Panc1 (cell line): ENCODE measurements around the gene HES2. TPM values are rescaled to one million over a fixed set of nuclear protein-coding genes. Genes with fewer than 3 reads are reported as not detected.
"Not testable (repeated sequence)": the region's sequence is repeated elsewhere in the genome, so short reads cannot be mapped to it uniquely, and the experiment has no call there.

ENCODE experiments used
- ATAC-seq: fragments of 200-7000 bp; cut with Tn5 transposase; 2 replicates; pipeline ENCODE4 v1.9.1; 2020; ENCODE audit warnings: mild to moderate bottlenecking, moderate library complexity
- BruUV-seq: library from RNA; stranded (reverse); fragments of 400-500 nt; replicated peaks from 2 replicates; lab custom pipeline; 2021; lab: Mats Ljungman, UMichigan
- CTCF ChIA-PET: fragments of 300-600 bp; sonication (Branson Sonifier 250); formaldehyde crosslinking; loops from one replicate; lab custom pipeline; 2022; ENCODE audit warnings: antibody characterized with exemption; lab: Charles Lee
- POLR2A ChIA-PET: fragments of 300-600 bp; sonication (Branson Sonifier 250); formaldehyde crosslinking; loops from one replicate; lab custom pipeline; 2022; ENCODE audit warnings: antibody characterized with exemption; lab: Charles Lee
- DNase-seq: peaks from one replicate; pipeline ENCODE4 v3.0.0-alpha.2; 2010; ENCODE audit warnings: low read depth, low spot score
- H3K27ac ChIP-seq: 2 replicates; pipeline ENCODE4 v1.5.1; 2011; ENCODE audit warnings: mild to moderate bottlenecking, low read length, inconsistent platforms
- H3K27me3 ChIP-seq: fragments of 200-500 bp; sonication (Bioruptor generic); 2 replicates; pipeline ENCODE4 v1.6.0; 2014; ENCODE audit warnings: low read length, inconsistent platforms; ENCODE audit not compliant: control insufficient read depth, insufficient read depth
- H3K36me3 ChIP-seq: fragments of 200-500 bp; sonication (Bioruptor generic); 2 replicates; pipeline ENCODE4 v1.5.1; 2014; ENCODE audit warnings: inconsistent platforms, mild to moderate bottlenecking, low read length, moderate library complexity; ENCODE audit not compliant: control insufficient read depth, insufficient read depth
- H3K4me1 ChIP-seq: 2 replicates; pipeline ENCODE4 v1.5.1; 2011; ENCODE audit warnings: inconsistent platforms, mild to moderate bottlenecking, low read length, moderate library complexity; ENCODE audit not compliant: control insufficient read depth, insufficient read depth
- H3K4me3 ChIP-seq, 2 experiments: 2 replicates each; pipeline ENCODE4 v1.5.1; 2011 to 2012; ENCODE audit warnings: low read depth in 2 of 2, low read length in 2 of 2, mild to moderate bottlenecking in 2 of 2, inconsistent platforms in 1 of 2, moderate library complexity in 1 of 2
- H3K9me3 ChIP-seq: fragments of 200-500 bp; sonication (Bioruptor generic); 2 replicates; pipeline ENCODE4 v1.5.1; 2014; ENCODE audit warnings: low read depth, mild to moderate bottlenecking, inconsistent platforms, low read length, moderate library complexity; ENCODE audit not compliant: control insufficient read depth, insufficient read depth
- CTCF ChIP-seq: fragments of 450-650 bp; IDR thresholded peaks from 2 replicates; pipeline ENCODE4 v1.5.1; 2017; ENCODE audit warnings: mild to moderate bottlenecking
- POLR2AphosphoS5 ChIP-seq: IDR thresholded peaks from 2 replicates; pipeline ENCODE4 v1.6.1; 2012; ENCODE audit warnings: mild to moderate bottlenecking, low read depth, low read length, moderate library complexity
- REST ChIP-seq, 2 experiments: IDR thresholded peaks; 2 replicates each; pipeline ENCODE4 v1.6.1; 2011 to 2012; ENCODE audit warnings: low read depth in 2 of 2, control low read depth in 1 of 2, low read length in 1 of 2, mild to moderate bottlenecking in 1 of 2, moderate library complexity in 1 of 2; ENCODE audit not compliant: insufficient read depth in 1 of 2
- SIN3A ChIP-seq: IDR thresholded peaks from 2 replicates; pipeline ENCODE4 v1.6.1; 2012; ENCODE audit warnings: low read depth, mild to moderate bottlenecking, low read length, moderate library complexity, borderline replicate concordance; ENCODE audit not compliant: insufficient read depth
- TCF7L2 ChIP-seq: IDR thresholded peaks from 2 replicates; pipeline ENCODE4 v1.6.1; 2011; ENCODE audit warnings: mild to moderate bottlenecking, low read depth, low read length, inconsistent platforms
- in situ Hi-C: cut with HindIII; loops from 2 replicates; pipeline ENCODE4 v1.10.0; 2016; ENCODE audit warnings: low sequenced_read_pairs, low pct_unique_long_range_greater_than_20kb
- intact Hi-C: fragments of 100-400 bp; cut with micrococcal nuclease; formaldehyde crosslinking; loops from one replicate; pipeline ENCODE4 v1.10.0; 2022; ENCODE audit not compliant: unreplicated experiment
- total RNA-seq: library from RNA; stranded (reverse); gene quantifications from one replicate; pipeline ENCODE4 v1.2.1, GENCODE V29; 2021; ENCODE audit not compliant: unreplicated experiment

Gene HES2
- total RNA-seq, 1 experiment from 2014 or later = 11.1 TPM

- ATAC-seq (peak; percentile 73), DNase-seq (no peak)
- CTCF ChIA-PET = interaction anchor here (0.6 to 1.4 kb wide), 9 partner anchors 15 to 189 kb away, joined by 3 to 7 read pairs (median 4); no protein-coding TSS in a partner anchor
- Histone ChIP-seq H3K36me3 (no peaks in the 10 kb centered on the region), H3K27ac (no peak overlapping the region), H3K4me1 (peaks cover 14% of the 10 kb centered on the region), H3K9me3 (no peaks in the 10 kb centered on the region), H3K27me3 (no peaks in the 10 kb centered on the region), H3K4me3 (peak overlapping the region; percentile 6 to 29; a peak in 3 of 4 replicates)
- BruUV-seq = no TSS peak
- TF ChIP-seq TCF7L2 (no peak), POLR2AphosphoS5 (no peak), SIN3A (no peak), CTCF (peak; percentile 73), REST (IDR thresholded peaks at IDR 0.05; ENCODE audit: insufficient read depth in 1 of 2, low read depth in 2 of 2, low read length in 1 of 2) (no peak)
- intact Hi-C loops (no loop called here), in situ Hi-C loops (no loop called here)
- POLR2A ChIA-PET = interaction anchor here (0.7 kb wide), 2 partner anchors 81 to 182 kb away, joined by 3 to 5 read pairs; no protein-coding TSS in a partner anchor
Measured at GRCh38 chr1:6440198-6441126, 20.7 kb upstream of the HES2 start.

- ChIA-PET CTCF (interaction anchor here (1.0 to 2.7 kb wide), 6 partner anchors 12 to 190 kb away, joined by 4 to 35 read pairs (median 9); partner anchors contain the start of gene HES2), POLR2A (no interaction called here)
- no peaks in the 10 kb centered on the region for H3K9me3 ChIP-seq
- DNase-seq (no peak), ATAC-seq (peak; percentile 80)
- no TSS peak for BruUV-seq
- intact Hi-C loops (no loop called here), in situ Hi-C loops (no loop called here)
- H3K36me3 ChIP-seq = no peaks in the 10 kb centered on the region
- H3K4me3 ChIP-seq = no peak overlapping the region
- H3K27me3 ChIP-seq = no peaks in the 10 kb centered on the region
- H3K27ac ChIP-seq = no peak overlapping the region
- peak; percentile 97 for TF ChIP-seq CTCF
- no peak for TF ChIP-seq REST (IDR thresholded peaks at IDR 0.05; ENCODE audit: insufficient read depth in 1 of 2, low read depth in 2 of 2, low read length in 1 of 2)
- H3K4me1 ChIP-seq = peaks cover 14% of the 10 kb centered on the region
Measured at GRCh38 chr1:6438047-6438525, 18.4 kb upstream of the HES2 start.

DNA sequence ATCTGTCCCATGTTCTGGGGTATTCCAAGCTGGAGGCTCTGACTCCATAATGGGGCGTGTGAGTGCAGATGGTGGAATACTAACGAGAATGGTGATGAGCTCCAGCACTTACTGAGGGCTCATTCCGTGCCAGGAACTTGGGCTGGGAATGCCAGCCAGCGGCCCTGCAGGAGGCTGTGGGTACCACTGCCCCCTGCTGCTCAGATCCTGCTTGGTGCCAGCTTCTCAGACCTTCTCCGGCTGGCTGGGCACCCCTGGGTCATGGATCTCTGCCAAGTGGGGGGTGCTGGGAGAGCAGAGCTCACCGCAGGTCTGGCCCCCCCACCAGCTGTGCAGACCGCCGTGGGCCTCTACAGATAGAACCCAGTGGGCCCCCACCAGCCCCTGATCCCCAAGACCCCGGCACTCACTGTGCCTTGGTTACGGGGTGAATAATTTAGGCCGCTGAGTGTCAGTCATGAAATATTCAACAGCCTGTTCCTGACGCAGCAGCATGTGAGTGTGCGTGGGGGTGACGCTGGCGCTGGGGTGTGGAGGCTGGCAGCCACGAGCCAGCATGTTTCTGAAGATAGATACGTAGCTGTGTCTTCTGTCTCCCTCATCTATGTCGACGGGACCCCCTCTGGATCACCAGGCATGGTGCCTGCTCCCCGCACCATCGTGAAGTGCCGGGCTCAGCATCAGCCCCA is 17.4 kb upstream of the HES2 start:
- ATAC-seq = peak; percentile 52
- in situ Hi-C loops, H3K4me3 ChIP-seq, H3K9me3 ChIP-seq, H3K27ac ChIP-seq, DNase-seq, POLR2A ChIA-PET, H3K36me3 ChIP-seq, H3K27me3 ChIP-seq, BruUV-seq, intact Hi-C loops: not testable (repeated sequence)
- H3K4me1 ChIP-seq = peaks cover 14% of the 10 kb centered on the region
- CTCF ChIA-PET = interaction anchor here (0.5 to 2.7 kb wide), 11 partner anchors 11 to 198 kb away, joined by 3 to 35 read pairs (median 4); partner anchors contain the start of gene HES2
